DMS 273 treated with DMSO at 0.1 percent for 48 hours (cell line): ENCODE data around the gene PDE6G.

Experiments
- DNase-seq: peaks from one replicate; lab custom pipeline; 2025; lab: John Stamatoyannopoulos, UW

Gene PDE6G

DNA sequence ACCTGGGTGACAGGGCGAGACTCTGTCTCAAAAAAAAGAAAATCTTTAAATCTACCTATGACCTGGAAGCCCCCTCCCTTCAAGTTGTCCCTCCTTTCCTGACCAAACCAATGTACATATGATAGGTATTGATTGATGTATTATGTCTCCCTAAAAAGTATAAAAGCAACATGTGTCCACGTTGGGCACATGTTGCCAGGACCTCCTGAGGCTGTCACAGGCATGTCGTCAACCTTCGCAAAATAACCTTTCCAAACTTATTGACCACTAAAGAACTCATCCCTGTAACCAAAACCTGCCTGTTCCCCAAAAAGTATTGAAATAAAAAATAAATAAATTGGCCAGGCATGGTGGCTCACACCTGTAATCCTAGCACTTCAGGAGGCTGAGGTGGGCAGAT, 5.7 kb upstream of the PDE6G start:
- no peak for DNase-seq

DNA sequence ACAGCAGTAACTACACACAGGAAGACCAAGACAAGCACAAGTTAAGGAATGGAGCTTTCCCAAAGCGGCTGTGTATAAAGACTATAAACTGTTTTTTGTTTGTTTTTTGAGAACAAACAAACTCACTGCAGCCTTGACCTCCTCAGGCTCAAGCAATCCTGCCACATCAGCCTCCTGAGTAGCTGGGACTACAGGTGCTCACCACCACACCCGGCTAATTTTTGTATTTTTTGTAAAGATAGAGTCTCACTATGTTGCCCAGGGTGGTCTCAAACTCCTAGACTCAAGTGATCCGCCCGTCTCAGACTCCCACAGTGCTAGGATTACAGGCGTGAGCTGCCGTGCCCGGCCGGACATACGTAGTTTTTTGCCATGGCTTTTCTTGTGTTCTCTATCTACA, 4.1 kb upstream of the PDE6G start:
- no peak for DNase-seq

DNA sequence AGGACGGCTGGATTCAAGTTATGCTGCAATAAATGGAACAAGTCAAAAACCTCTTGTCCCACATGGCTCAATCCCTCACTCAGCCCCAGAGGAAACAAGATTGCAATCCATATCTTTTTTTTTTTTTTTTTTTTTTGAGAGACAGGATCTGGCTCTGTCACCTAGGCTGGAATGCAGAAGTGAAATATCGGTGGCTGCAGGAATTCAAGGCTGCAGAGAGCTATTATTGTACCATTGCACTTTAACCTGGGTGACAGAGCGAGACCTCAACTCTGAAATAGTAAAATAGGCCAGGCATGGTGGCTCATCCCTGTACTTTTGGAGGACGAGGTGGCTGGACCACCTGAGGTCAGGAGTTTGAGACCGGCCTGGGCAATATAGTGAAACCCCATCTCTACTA, 2.7 kb upstream of the PDE6G start:
- DNase-seq = no peak

DNA sequence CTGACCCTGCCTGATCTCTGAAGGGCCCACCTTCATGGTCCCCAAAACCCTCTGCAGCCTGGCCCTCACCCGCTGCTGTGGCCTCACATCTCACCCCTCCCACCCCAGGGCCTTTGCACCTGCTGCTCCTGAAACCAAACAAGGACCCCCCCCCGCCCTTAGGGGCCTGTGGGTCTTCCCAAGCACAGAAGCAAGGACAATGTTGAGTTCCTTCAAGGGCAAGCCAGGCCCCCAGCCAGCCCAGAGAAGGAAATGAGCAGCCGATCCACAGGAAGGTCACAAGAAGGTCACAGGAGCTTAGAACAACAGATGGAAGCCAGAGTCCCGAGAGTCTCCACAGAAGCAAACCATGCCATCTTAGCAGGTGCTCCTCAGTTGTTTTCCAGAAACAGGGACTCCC, 493 bp upstream of the PDE6G start:
- DNase-seq = no peak

DNA sequence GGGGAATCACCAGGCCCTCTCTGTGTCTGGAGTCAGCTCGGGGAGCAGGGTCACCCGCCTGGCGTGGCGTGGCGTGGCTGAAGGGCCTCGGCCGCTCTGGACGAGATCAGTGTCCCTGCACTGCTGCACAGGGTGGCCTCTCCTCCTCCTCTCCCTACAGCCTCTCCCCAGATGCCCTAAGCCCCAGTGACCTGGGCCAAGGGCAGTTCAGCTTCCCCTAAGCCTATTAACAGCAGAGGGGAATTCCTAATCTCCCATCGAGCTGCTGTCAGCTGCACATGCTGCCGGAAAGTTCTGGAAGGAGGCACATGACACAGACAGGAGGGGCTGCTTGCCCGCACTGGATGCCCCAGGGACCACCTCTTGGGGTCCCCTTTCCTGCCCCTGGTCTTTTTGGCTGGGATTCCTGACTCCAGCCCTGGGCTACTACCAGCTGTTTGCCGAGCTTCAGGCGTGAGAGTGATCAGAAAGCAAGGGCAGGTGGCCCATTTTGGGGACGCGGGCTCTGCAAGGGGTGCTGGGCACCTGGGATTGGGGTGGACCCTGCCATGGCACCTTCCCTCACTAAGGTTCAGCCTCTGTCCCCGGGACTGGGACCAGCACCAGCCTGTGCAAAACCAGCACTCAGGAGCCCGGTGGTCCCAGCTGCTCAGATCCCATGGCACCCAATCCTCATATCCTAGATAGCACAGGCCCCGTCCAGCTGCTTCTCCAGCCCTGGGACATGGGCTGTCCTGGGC, 794 bp downstream of the PDE6G start:
- no peak for DNase-seq

DNA sequence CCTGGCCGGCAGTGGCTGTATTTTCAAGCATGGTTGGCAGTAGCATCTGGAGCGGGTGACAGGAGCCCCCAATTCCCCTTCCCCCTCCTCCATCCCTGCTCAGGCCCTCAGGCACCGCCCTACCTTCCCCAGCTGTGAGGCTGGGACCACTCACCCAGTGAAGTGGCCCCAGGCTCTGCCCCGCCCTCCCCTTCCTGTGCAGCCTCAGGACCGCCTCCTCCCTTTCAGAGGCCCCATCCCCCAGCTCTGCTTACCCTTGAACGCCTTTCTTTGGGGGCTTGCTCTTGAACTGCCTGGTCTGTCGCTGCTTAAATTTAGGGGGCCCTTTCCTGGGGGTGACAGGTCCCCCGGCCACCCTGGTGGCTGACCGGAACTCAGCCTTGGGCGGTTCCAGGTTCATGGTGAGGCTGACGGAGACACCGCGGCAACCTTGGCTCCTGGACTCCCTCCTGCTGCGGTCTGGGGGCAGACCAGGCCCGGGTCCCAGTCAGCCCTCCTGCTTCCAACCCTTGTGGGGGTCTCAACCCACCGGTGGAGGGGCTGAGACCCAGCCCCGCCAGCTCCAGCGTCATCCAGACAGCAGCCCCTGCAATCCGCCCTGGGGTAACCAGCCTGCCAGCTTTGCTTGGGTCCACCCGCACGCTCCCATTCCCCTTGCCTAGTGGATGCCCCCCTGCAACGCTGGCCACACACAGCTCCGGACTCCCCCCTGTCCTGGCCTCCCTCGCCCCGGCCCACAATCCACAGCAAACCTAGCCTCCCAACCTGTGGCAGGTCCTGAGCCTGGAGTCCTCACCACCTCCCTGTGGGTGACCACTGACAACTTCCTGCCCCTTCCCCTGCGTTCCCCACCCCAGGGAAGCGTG, 3.2 kb downstream of the PDE6G start:
- no peak for DNase-seq

DNA sequence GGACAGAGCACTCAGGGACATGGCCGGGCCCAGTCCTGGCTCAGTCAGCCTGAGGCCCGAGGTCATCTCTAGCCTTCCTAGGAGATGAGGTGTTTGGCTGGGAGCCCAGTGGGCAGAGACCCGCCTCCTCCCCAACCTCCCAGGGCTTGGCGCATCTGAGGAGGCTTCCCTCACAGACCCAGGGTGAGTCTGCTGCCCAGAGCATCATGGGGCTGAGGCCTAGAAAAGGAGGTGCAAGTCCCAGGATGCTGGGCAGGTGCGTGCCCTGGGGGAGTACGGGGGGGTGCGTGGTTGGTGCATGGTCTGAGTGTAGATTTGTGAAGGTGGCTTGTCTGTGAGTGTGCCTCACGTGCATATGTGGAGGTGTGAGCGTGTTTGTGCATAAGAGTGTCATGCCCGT, 4.7 kb downstream of the PDE6G start:
- DNase-seq = no peak

DNA sequence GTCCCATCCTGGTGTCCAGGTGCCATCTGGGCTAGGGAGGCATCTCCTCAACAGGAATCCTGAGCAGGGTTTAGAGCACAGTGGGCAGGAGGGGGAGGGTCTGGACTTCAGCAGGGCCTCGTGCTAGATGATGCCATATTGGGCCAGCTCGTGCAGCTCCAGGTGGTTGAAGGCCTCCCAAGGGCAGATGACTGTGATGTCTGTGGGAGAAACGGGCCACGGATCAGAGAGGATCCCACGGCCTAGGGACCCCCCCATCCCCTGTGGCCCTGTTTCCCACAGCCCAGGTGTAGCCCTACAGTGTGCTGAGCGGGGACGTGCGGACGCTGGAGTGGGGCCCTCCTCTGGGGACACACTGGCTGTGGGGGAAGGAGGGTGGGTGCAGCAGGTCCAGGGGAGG, 5.4 kb downstream of the PDE6G start:
- no peak for DNase-seq

DNA sequence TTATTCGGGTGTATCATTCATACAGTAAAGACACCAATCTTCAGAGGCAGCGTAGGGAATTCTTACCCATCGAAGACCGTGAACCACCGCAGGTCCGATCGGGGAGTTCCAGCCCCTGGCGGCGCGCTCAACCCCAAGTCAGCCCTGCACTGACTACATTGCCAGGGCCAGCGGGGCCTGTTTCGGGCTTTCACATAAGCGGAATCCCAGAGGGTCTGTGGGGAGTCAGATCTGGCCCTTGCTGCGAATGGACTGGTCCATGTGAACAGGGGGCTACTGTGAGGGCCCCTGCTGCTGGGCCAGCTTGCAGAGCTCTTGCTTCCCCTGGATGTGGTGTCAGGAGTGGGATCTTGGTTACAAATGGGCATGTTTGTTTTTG, 7.6 kb downstream of the PDE6G start:
- no peak for DNase-seq

DNA sequence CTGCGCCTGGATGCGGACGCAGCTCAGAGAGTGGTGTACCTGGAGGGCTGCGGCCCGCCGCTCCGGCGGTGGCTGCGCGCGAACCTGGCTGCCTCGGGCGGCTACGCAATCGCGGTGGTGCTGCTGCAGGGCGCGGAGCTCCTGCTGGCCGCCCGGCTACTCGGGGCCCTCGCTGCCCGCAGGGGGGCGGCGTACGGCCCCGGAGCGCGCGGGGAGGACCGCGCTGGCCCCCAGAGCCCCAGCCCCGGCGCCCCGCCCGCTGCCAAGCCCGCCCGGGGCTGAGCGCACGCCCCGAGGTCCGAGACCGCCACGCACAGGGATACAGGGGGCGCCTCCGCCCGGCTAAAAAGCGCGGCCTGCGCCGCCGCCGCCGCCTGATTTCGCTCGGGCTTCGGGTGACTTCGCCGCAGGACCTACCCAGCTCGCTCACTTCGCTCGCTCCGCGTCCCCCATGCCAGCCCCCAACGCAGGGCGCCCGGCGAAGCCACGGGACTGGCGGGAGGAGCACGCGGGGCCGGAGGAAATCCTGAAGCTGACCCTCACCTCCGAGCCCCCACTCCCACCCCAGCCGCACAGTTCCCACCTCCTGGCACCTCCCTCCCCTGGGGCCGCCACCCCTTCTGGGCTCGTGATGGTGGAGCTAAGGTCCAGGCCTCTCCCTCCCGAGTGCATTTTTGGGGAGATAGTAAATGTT, 8.2 kb downstream of the PDE6G start:
- no peak for DNase-seq

DNA sequence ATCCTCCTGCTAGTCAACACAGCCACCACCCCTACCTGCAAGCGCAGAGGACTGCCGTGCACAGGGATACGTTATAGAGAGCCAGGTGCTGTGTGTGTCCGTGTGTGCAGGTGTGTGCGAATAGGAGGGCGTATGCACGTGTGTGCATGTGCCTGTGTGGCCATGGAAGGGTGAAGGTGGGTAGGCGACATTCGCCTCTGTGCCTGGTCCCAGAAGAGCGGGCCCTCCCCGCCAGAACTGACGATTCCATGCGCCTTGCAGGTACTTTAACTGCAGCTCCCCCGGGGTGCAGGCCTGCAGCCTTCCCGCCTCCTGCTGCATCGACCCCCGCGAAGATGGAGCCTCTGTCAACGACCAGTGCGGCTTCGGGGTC, 8.7 kb downstream of the PDE6G start:
- DNase-seq = no peak

DNA sequence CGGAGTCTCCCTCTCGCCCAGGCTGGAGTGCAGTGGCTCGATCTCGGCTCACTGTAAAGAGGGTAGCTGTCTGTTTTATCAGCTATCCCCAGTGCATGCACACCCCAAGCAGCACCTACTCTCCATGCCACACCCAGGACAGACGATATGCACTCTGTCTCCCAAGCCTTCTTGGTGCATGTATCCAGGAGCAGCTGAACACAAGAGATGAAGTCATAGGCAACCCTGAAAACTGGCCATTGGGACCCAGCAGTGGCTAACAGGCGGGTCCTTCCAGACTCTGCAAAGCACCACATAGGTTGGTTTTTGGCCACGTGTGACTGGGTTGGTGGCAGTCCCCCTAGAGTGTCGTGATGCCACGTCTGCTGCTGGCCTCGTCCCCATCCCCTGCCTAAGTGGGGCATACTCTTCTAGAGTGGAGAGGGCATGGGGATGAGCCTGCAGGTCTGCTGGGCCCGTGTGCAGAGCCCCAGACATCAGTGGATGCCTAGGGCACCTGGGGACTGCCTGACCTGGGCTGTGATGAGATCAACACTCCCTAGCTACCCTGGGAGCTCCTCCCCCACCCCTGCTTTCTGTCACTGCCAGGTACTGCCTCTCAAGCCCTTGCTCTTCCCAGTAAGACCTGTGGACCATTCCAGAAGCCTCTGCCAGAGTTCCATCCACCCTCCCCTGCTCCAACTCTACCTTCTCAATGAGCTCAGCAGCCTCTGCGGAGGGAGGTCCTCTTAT, 9.3 kb downstream of the PDE6G start:
- DNase-seq = no peak

DNA sequence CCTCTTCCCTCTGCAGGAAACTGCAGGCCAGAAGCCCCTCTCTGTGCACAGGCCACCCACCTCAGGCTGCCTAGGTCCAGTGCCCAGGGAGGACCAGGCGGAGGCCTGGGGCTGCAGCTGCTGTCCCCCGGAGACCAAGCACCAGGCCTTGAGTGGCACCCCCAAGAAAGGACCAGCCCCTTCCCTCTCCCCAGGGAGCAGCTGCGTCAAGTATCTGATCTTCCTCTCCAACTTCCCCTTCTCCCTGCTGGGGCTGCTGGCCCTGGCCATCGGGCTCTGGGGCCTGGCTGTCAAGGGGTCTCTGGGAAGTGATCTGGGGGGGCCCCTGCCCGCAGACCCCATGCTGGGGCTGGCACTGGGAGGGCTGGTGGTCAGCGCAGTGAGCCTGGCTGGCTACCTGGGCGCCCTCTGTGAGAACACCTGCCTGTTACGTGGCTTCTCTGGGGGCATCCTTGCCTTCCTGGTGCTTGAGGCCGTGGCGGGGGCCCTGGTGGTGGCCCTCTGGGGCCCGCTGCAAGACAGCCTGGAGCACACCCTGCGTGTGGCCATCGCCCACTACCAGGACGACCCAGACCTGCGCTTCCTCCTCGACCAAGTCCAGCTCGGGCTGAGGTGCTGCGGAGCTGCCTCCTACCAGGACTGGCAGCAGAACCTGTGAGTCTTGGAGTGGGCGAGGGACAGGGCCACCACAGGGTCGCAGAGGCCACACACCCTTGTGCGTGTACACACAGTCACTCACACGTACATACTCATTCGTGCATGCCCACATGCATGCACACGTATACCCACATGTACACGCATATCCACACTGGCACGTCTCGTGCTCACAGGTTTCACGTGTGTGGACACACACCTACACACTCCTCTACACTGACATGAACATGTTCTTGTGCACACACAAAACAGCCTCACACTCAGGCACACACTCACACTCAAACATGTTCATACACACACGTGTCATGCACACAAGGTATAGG, 11.1 kb downstream of the PDE6G start:
- no peak for DNase-seq

DNA sequence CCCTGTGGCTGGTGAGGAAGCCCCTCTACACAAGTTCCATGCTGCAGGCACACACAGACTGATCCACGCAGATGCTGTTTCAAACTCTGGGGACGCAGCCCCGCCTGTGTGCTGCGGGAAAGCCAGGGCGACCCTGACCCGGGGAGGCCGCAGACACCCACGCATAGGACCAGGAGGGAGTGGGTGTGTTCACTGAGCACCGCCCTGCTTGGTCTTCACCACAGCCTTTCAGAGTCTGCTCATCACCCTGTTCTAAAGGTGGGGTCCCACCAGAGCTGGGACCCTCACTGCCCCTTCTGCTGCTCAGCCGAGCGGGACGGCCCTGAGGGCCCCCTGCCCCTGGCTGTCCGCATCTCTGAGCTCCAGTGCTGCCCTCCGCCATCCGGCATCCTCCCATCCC, 11.8 kb downstream of the PDE6G start:
- no peak for DNase-seq

DNA sequence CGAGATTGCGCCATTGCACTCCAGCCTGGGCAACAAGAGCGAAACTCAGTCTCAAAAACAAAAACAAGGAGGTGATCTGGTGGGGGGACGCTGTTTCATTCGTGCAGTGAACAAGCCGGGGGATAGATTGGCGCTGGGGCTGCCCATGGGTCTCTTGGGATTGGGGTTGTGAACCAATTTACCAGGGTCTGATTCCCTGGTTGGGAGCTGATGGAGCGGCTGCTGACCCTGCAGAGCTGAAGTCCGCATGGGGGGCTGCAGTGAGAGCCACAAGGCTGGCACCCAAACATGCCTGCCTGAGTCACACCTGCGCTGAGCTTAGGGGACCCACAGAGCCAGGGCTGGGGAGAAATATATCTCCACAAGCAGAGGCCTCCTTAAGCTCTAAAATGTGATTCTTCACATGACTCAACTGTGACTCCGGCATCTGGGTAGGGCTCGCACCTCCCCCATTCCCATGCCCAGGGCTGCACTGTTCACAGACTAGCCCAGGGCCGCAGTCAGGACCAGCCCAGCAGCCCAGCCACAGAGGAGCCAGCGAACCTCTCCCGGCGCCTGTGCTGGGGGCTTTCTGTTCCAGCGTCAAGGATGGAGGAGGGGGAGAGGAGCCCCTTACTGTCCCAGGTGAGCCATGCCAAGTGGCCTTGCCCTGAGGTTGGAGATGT, 14.4 kb downstream of the PDE6G start:
- DNase-seq = no peak

DNA sequence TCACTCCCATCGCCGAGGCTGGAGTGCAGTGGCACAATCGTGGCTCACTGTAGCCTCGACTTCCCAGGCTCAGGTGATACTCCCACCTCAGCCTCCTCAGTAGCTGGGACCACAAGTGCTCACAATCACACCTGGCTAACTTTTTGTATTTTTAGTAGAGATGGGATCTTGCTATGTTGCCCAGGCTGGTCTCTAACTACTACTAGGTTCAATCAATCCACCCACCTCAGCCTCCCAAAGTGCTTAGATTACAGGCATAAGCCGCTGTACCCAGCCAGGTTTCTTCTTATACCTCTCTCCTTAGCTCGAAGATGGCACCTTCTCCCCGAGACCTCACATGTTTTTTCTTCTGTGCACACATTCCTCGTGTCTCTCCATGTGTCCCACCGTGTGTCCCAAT, 16.3 kb downstream of the PDE6G start:
- no peak for DNase-seq

DNA sequence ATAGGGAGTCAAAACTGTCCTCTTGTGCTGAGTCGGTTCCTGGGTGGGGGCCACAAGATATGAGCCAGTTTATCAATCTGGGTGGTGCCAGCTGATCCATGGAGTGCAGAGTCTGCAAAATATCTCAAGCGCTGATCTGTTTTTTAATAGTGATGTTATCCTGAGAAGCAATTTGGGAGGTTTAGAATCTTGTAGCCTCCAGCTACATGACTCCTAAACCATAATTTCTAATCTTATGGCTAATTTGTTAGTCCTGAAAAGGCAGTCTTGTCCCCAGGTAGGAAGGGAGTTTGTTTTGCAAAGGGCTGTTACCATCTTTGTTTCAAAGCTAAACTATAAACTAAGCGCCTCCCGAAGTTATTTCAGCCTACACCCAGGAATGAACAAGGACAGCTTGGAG, 17.7 kb downstream of the PDE6G start:
- DNase-seq = no peak

DNA sequence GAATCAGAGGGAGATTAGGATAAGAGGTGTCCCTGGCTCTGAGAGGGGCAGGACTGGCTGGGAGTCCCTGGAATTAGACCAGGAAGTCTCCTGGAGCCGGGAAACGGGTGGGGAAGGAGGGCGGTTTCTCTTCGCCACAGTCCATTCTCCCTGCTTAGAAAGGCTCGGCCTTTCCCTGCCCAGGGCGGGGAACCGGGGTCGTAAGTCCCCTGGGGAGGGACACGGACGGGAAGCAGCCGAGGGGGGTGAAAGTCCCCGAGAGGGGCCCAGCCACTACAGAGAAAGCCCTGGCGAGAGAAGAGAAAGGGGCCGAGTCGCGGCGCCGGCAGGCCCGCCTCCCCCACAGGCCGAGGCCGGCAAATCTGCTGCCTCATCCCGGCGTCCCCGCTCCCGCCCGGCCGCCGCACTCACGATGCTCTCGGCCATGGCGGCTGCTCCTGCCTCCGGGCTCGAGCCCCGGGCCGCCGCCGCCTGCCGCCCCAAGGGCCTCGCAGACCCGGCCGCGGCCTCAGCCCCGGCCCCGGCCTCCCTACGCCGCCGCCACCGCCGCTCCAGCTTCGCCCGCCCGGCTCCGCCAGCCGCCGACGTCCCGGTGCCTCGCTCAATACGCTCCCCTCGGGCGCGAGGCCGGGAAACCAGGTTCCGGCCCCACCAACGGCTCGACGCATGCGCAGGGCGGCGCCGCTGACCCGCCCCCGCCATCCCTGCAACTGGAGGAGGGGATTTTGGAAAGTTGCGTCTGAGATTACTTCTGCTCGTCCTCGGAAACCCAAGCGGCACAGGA, 19.6 kb downstream of the PDE6G start, which contains the start of the genes NPLOC4 and TSPAN10:
Gene NPLOC4 (minus strand): TSS at position 608 of the 784 bp plus-strand sequence. CDS start 182 bp downstream, at position 426.
Gene TSPAN10 (plus strand): TSS at position 692 of the 784 bp plus-strand sequence. CDS start 5,217 bp downstream, outside the sequence.
- DNase-seq = peak; percentile 55

DNA sequence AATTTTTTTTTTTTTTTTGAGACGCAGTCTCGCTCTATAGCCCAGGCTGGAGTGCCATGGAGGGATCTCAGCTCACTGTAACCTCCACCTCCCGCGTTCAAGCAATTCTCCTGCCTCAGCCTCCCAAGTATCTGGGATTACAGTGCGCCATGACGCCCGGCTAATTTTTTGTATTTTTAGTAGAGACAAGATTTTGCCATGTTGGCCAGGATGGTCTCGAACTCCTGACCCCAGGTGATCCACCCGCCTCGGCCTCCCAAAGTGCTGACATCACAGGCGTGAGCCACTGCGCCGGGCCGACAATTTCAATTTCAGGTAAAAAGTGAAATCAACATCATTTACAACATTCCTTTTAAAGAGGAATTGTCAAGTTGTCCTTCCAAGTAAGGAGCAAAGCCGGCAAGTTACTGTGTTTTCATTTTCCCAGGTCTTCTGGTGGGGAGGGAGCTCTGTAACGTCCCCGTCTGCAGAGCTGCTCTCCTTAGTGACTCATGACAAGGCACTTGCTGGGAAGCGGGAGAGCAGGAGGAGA, 20.3 kb downstream of the PDE6G start:
- DNase-seq = no peak
